Astrocyte of the hippocampus (primary cell): Measurements from ENCODE around the gene SPZ1.
"Not testable (repeated sequence)": the region's sequence is repeated elsewhere in the genome, so short reads cannot be mapped to it uniquely, and the experiment has no call there.

ENCODE experiments used
- DNase-seq: peaks from one replicate; pipeline ENCODE4 v3.0.0; 2011; ENCODE audit warnings: low read depth, low spot score

Gene SPZ1

GRCh38 chr5:80319702-80320101, at the start of gene SPZ1:
Gene SPZ1, plus strand, starts transcription at chr5:80320002. Its CDS starts 214 bp downstream, at chr5:80320216.
- no peak for DNase-seq

- DNase-seq, result not testable (repeated sequence)
Observed at GRCh38 chr5:80270543-80270942, 49.3 kb upstream of the SPZ1 start.

- DNase-seq, result peak; percentile 48
Observed at GRCh38 chr5:80275347-80275746, 44.5 kb upstream of the SPZ1 start.

- no peak for DNase-seq
Observed at GRCh38 chr5:80276186-80276585, 43.6 kb upstream of the SPZ1 start.

GRCh38 chr5:80277191-80277590, 42.6 kb upstream of the SPZ1 start:
- no peak for DNase-seq

GRCh38 chr5:80282054-80282453, 37.7 kb upstream of the SPZ1 start:
- no peak for DNase-seq

- DNase-seq, result no peak
Observed at GRCh38 chr5:80283360-80283759, 36.4 kb upstream of the SPZ1 start.

- no peak for DNase-seq
Observed at GRCh38 chr5:80284720-80285119, 35.1 kb upstream of the SPZ1 start.

GRCh38 chr5:80288177-80288576, 31.6 kb upstream of the SPZ1 start:
- no peak for DNase-seq

- DNase-seq, result no peak
Observed at GRCh38 chr5:80289320-80289719, 30.5 kb upstream of the SPZ1 start.

- DNase-seq, result no peak
Observed at GRCh38 chr5:80291761-80292160, 28.0 kb upstream of the SPZ1 start.

GRCh38 chr5:80296121-80296520, 23.7 kb upstream of the SPZ1 start:
- DNase-seq, result no peak

GRCh38 chr5:80299601-80300000, 20.2 kb upstream of the SPZ1 start:
- DNase-seq, result no peak

GRCh38 chr5:80300125-80300524, 19.7 kb upstream of the SPZ1 start:
- no peak for DNase-seq

GRCh38 chr5:80300796-80301195, 19.0 kb upstream of the SPZ1 start:
- not testable (repeated sequence) for DNase-seq

GRCh38 chr5:80301342-80301741, 18.5 kb upstream of the SPZ1 start:
- not testable (repeated sequence) for DNase-seq

- no peak for DNase-seq
Observed at GRCh38 chr5:80302636-80303035, 17.2 kb upstream of the SPZ1 start.

GRCh38 chr5:80308526-80308925, 11.3 kb upstream of the SPZ1 start:
- no peak for DNase-seq

- DNase-seq, result no peak
Observed at GRCh38 chr5:80309871-80310665, 9.7 kb upstream of the SPZ1 start.

GRCh38 chr5:80315244-80315643, 4.6 kb upstream of the SPZ1 start:
- DNase-seq, result no peak

- peak; percentile 19 for DNase-seq
Observed at GRCh38 chr5:80318212-80318611, 1.6 kb upstream of the SPZ1 start.

- DNase-seq, result no peak
Observed at GRCh38 chr5:80324912-80325311, 5.1 kb downstream of the SPZ1 start.

GRCh38 chr5:80326468-80326867, 6.7 kb downstream of the SPZ1 start:
- DNase-seq, result no peak

GRCh38 chr5:80337379-80337778, 17.6 kb downstream of the SPZ1 start:
- DNase-seq, result no peak
